DND-41 (cell line): ENCODE data around the gene PSMB11.

ENCODE experiments used
- EZH2 ChIP-seq: IDR thresholded peaks from 3 replicates; pipeline ENCODE4 v1.6.1; 2012; ENCODE audit warnings: borderline replicate concordance, low read depth, mild to moderate bottlenecking, moderate library complexity, low read length, inconsistent platforms; ENCODE audit not compliant: severe bottlenecking
- TF ChIP-seq, protein P1 (sequence below): IDR thresholded peaks from 2 replicates; pipeline ENCODE4 v1.5.1; 2012; ENCODE audit warnings: borderline replicate concordance, low read length, moderate library complexity, mild to moderate bottlenecking; ENCODE audit not compliant: poor library complexity, severe bottlenecking; ENCODE audit errors: extremely low read depth

DNA sequence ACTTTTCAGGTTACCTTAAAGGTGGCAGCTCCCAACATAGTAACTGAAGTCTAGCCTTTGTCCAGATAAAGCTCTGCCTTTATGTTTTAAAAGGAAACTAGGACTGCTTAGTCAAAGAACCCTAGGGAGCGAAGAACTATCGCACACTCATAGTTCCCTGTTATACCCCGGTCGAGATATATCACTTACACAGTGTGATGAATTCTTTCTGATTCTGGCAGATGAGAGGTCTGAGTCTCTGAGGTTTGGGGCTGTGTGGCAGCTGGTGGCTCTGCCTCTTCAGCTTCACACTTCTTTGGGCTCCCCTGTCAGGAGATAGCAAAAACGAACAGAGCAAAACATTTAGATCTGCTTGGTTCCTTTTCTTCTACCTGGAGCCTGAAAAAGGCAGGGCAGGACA is 36.0 kb downstream of the PSMB11 start:
- TF ChIP-seq, protein P1, sequence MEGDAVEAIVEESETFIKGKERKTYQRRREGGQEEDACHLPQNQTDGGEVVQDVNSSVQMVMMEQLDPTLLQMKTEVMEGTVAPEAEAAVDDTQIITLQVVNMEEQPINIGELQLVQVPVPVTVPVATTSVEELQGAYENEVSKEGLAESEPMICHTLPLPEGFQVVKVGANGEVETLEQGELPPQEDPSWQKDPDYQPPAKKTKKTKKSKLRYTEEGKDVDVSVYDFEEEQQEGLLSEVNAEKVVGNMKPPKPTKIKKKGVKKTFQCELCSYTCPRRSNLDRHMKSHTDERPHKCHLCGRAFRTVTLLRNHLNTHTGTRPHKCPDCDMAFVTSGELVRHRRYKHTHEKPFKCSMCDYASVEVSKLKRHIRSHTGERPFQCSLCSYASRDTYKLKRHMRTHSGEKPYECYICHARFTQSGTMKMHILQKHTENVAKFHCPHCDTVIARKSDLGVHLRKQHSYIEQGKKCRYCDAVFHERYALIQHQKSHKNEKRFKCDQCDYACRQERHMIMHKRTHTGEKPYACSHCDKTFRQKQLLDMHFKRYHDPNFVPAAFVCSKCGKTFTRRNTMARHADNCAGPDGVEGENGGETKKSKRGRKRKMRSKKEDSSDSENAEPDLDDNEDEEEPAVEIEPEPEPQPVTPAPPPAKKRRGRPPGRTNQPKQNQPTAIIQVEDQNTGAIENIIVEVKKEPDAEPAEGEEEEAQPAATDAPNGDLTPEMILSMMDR, result no peak
- no peak for TF ChIP-seq EZH2
